ENCODE measurements around the gene ANTXRL.
"Not testable (repeated sequence)": the region's sequence is repeated elsewhere in the genome, so short reads cannot be mapped to it uniquely, and the experiment has no call there.

Gene ANTXRL

GRCh38 chr10:46308113-46308415 lies 21.3 kb downstream of the ANTXRL start:
- no peak for DNase-seq (ENCODE audit: low read depth in 2 of 2)

- DNase-seq (ENCODE audit: low read depth in 2 of 2) = no peak
Observed at GRCh38 chr10:46308666-46309450, 22.1 kb downstream of the ANTXRL start.

GRCh38 chr10:46309511-46310142 lies 22.8 kb downstream of the ANTXRL start:
- DNase-seq (ENCODE audit: low read depth in 2 of 2) = no peak

GRCh38 chr10:46310143-46310514 lies 23.3 kb downstream of the ANTXRL start:
- DNase-seq (ENCODE audit: low read depth in 2 of 2) = no peak

GRCh38 chr10:46310851-46311250 lies 24.1 kb downstream of the ANTXRL start:
- no peak for DNase-seq (ENCODE audit: low read depth in 2 of 2)

GRCh38 chr10:46311501-46311951 lies 24.7 kb downstream of the ANTXRL start:
- no peak for DNase-seq (ENCODE audit: low read depth in 2 of 2)

GRCh38 chr10:46311961-46312431 lies 25.2 kb downstream of the ANTXRL start:
- not testable (repeated sequence) for DNase-seq (ENCODE audit: low read depth in 2 of 2)

- DNase-seq (ENCODE audit: low read depth in 2 of 2) = no peak
Observed at GRCh38 chr10:46312953-46313352, 26.2 kb downstream of the ANTXRL start.

GRCh38 chr10:46314071-46314470 lies 27.3 kb downstream of the ANTXRL start:
- DNase-seq (ENCODE audit: low read depth in 2 of 2) = no peak

GRCh38 chr10:46315071-46315860 lies 28.5 kb downstream of the ANTXRL start:
- DNase-seq (ENCODE audit: low read depth in 2 of 2) = not testable (repeated sequence)

- no peak for DNase-seq (ENCODE audit: low read depth in 2 of 2)
Observed at GRCh38 chr10:46317370-46317769, 30.6 kb downstream of the ANTXRL start.

- DNase-seq (ENCODE audit: low read depth in 2 of 2) = no peak
Observed at GRCh38 chr10:46317889-46318288, 31.1 kb downstream of the ANTXRL start.

GRCh38 chr10:46318799-46319198 lies 32.0 kb downstream of the ANTXRL start:
- DNase-seq (ENCODE audit: low read depth in 2 of 2) = no peak

GRCh38 chr10:46319389-46319788 lies 32.6 kb downstream of the ANTXRL start:
- no peak for DNase-seq (ENCODE audit: low read depth in 2 of 2)

- DNase-seq (ENCODE audit: low read depth in 2 of 2) = no peak
Observed at GRCh38 chr10:46321770-46322169, 35.0 kb downstream of the ANTXRL start.

- DNase-seq (ENCODE audit: low read depth in 2 of 2) = no peak
Observed at GRCh38 chr10:46323176-46323575, 36.4 kb downstream of the ANTXRL start.

GRCh38 chr10:46325021-46325420 lies 38.2 kb downstream of the ANTXRL start:
- DNase-seq (ENCODE audit: low read depth in 2 of 2) = no peak

- DNase-seq (ENCODE audit: low read depth in 2 of 2) = no peak
Observed at GRCh38 chr10:46326066-46326465, 39.3 kb downstream of the ANTXRL start.

- DNase-seq (ENCODE audit: low read depth in 2 of 2) = no peak
Observed at GRCh38 chr10:46326971-46327370, 40.2 kb downstream of the ANTXRL start.

GRCh38 chr10:46327685-46328084 lies 40.9 kb downstream of the ANTXRL start:
- DNase-seq (ENCODE audit: low read depth in 2 of 2) = no peak

GRCh38 chr10:46328853-46329689 lies 42.3 kb downstream of the ANTXRL start:
- DNase-seq (ENCODE audit: low read depth in 2 of 2) = no peak

- no peak for DNase-seq (ENCODE audit: low read depth in 2 of 2)
Observed at GRCh38 chr10:46329690-46330016, 42.9 kb downstream of the ANTXRL start.

Measured in activated CD4-positive, alpha-beta T cell treated with anti-CD3 and anti-CD28 coated beads for 24 hours (primary cell).